H9 (cell line): ENCODE data around the gene LTF. TPM values are rescaled to one million over a fixed set of nuclear protein-coding genes. Genes with fewer than 3 reads are reported as not detected.
A peak's percentile ranks its signal among the peaks of the same experiment; 100 is the strongest.

Source experiments
- DNase-seq: peaks from one replicate; pipeline ENCODE4 v3.0.0-alpha.2; 2017
- H2AFZ ChIP-seq: one replicate; pipeline ENCODE4 v1.6.1; 2013; ENCODE audit warnings: mild to moderate bottlenecking, low read length, control low read depth, moderate library complexity
- H2AK5ac ChIP-seq: 2 replicates; pipeline ENCODE4 v1.6.1; 2013; ENCODE audit warnings: low read length, control low read depth, mixed read lengths; ENCODE audit not compliant: insufficient read length
- H2BK120ac ChIP-seq: one replicate; pipeline ENCODE4 v1.6.1; 2013; ENCODE audit warnings: low read depth, mild to moderate bottlenecking, low read length, control low read depth, inconsistent platforms; ENCODE audit not compliant: poor library complexity, severe bottlenecking
- H2BK12ac ChIP-seq: 2 replicates; pipeline ENCODE4 v1.6.1; 2013; ENCODE audit warnings: low read length, control low read depth, mixed read lengths, low read depth; ENCODE audit not compliant: insufficient read length
- H2BK15ac ChIP-seq: 2 replicates; pipeline ENCODE4 v1.6.1; 2013; ENCODE audit warnings: low read depth, low read length, control low read depth
- H2BK20ac ChIP-seq: one replicate; pipeline ENCODE4 v1.6.1; 2013; ENCODE audit warnings: low read depth, mild to moderate bottlenecking, low read length, control low read depth, inconsistent platforms; ENCODE audit not compliant: poor library complexity, severe bottlenecking
- H2BK5ac ChIP-seq: 2 replicates; pipeline ENCODE4 v1.6.1; 2013; ENCODE audit warnings: low read length, control low read depth, mixed read lengths; ENCODE audit not compliant: insufficient read length
- H3K14ac ChIP-seq: 2 replicates; pipeline ENCODE4 v1.6.1; 2013; ENCODE audit warnings: low read length, control low read depth; ENCODE audit not compliant: insufficient read depth
- H3K18ac ChIP-seq: 2 replicates; pipeline ENCODE4 v1.6.1; 2013; ENCODE audit warnings: low read depth, mild to moderate bottlenecking, mixed read lengths, low read length, control low read depth; ENCODE audit not compliant: insufficient read length
- H3K23ac ChIP-seq: 2 replicates; pipeline ENCODE4 v1.6.1; 2013; ENCODE audit warnings: low read length, control low read depth, mixed read lengths, low read depth; ENCODE audit not compliant: insufficient read length
- H3K23me2 ChIP-seq: 2 replicates; pipeline ENCODE4 v1.6.1; 2013; ENCODE audit warnings: low read depth, mild to moderate bottlenecking, mixed read lengths, low read length, control low read depth; ENCODE audit not compliant: insufficient read length, poor library complexity, severe bottlenecking
- H3K27ac ChIP-seq: 2 replicates; pipeline ENCODE4 v1.5.1; 2013; ENCODE audit warnings: low read length, control low read depth, mixed read lengths, low read depth; ENCODE audit not compliant: insufficient read length
- H3K27me3 ChIP-seq: 2 replicates; pipeline ENCODE4 v1.6.1; 2013; ENCODE audit warnings: low read length, control low read depth, inconsistent platforms; ENCODE audit not compliant: insufficient read depth
- H3K4ac ChIP-seq: 2 replicates; pipeline ENCODE4 v1.6.1; 2013; ENCODE audit warnings: low read depth, mild to moderate bottlenecking, control low read depth, inconsistent platforms, low read length, moderate library complexity
- H3K4me1 ChIP-seq: 2 replicates; pipeline ENCODE4 v1.6.1; 2013; ENCODE audit warnings: low read length, control low read depth, inconsistent platforms; ENCODE audit not compliant: insufficient read depth
- H3K4me2 ChIP-seq: 2 replicates; pipeline ENCODE4 v1.6.1; 2013; ENCODE audit warnings: low read length, control low read depth, mixed read lengths; ENCODE audit not compliant: insufficient read length, insufficient read depth
- H3K56ac ChIP-seq: 2 replicates; pipeline ENCODE4 v1.6.1; 2013; ENCODE audit warnings: low read depth, mild to moderate bottlenecking, mixed read lengths, low read length, control low read depth; ENCODE audit not compliant: insufficient read length
- H3K79me1 ChIP-seq: 2 replicates; pipeline ENCODE4 v1.6.1; 2013; ENCODE audit warnings: low read depth, mild to moderate bottlenecking, moderate library complexity, low read length, control low read depth, inconsistent platforms; ENCODE audit not compliant: insufficient read depth, poor library complexity, severe bottlenecking
- H3K79me2 ChIP-seq: 2 replicates; pipeline ENCODE4 v1.6.1; 2013; ENCODE audit warnings: low read length, control low read depth, inconsistent platforms; ENCODE audit not compliant: insufficient read depth
- H3K9ac ChIP-seq: 2 replicates; pipeline ENCODE4 v1.6.1; 2013; ENCODE audit warnings: low read length, control low read depth, mixed read lengths; ENCODE audit not compliant: insufficient read length; ENCODE audit errors: extremely low read depth
- H3K9me3 ChIP-seq: one replicate; pipeline ENCODE4 v1.6.1; 2013; ENCODE audit warnings: low read depth, low read length, inconsistent platforms; ENCODE audit not compliant: control insufficient read depth
- H3T11ph ChIP-seq: one replicate; pipeline ENCODE4 v1.6.1; 2013; ENCODE audit warnings: mild to moderate bottlenecking, low read length, control low read depth, inconsistent platforms
- H4K20me1 ChIP-seq: one replicate; pipeline ENCODE4 v1.6.1; 2013; ENCODE audit not compliant: control insufficient read depth, insufficient read length, insufficient read depth
- H4K5ac ChIP-seq: 2 replicates; pipeline ENCODE4 v1.6.1; 2013; ENCODE audit warnings: low read depth, mild to moderate bottlenecking, mixed read lengths, low read length, control low read depth; ENCODE audit not compliant: insufficient read length
- H4K8ac ChIP-seq: replicated peaks from 2 replicates; pipeline ENCODE4 v1.6.1; 2013; ENCODE audit warnings: low read length, control low read depth, mixed read lengths, low read depth; ENCODE audit not compliant: insufficient read length
- H4K91ac ChIP-seq: 2 replicates; pipeline ENCODE4 v1.6.1; 2013; ENCODE audit warnings: low read depth, mild to moderate bottlenecking, moderate library complexity, mixed read lengths, low read length, control low read depth; ENCODE audit not compliant: insufficient read length
- H3K27ac Mint-ChIP-seq, 3 experiments: 2 replicates in 2 of 3; 3 replicates in 1 of 3; pipeline ENCODE4 v1.8.0; 2020 to 2021; ENCODE audit warnings: mixed read lengths in 3 of 3, mild to moderate bottlenecking in 1 of 3, moderate library complexity in 1 of 3
- H3K27me3 Mint-ChIP-seq: 2 replicates; pipeline ENCODE4 v1.8.0; 2021; ENCODE audit warnings: low read depth, mild to moderate bottlenecking, moderate library complexity, mixed read lengths
- H3K36me3 Mint-ChIP-seq, 3 experiments: 2 replicates in 2 of 3; 3 replicates in 1 of 3; pipeline ENCODE4 v1.8.0; 2020 to 2021; ENCODE audit warnings: low read depth in 3 of 3, mixed read lengths in 3 of 3; ENCODE audit not compliant: insufficient read depth in 1 of 3
- H3K4me1 Mint-ChIP-seq, 2 experiments: 2 replicates each; pipeline ENCODE4 v1.8.0; 2020; ENCODE audit warnings: mixed read lengths in 2 of 2
- H3K4me3 Mint-ChIP-seq, 2 experiments: 2 replicates in 1 of 2; 3 replicates in 1 of 2; pipeline ENCODE4 v1.8.0; 2020 to 2021; ENCODE audit warnings: mild to moderate bottlenecking in 2 of 2, mixed read lengths in 2 of 2, moderate library complexity in 1 of 2
- H3K9me3 Mint-ChIP-seq, 2 experiments: 2 replicates in 1 of 2; 3 replicates in 1 of 2; pipeline ENCODE4 v1.8.0; 2020; ENCODE audit warnings: mild to moderate bottlenecking in 2 of 2, mixed read lengths in 2 of 2, moderate library complexity in 1 of 2
- WGBS: extraction: QIAGEN DNeasy Blood & Tissue Kit; methylation state at CpG from one replicate; pipeline ENCODE4 v1.1.7; 2013; ENCODE audit warnings: missing lambda C conversion rate, low lambda C conversion rate, mixed read lengths; ENCODE audit not compliant: insufficient read length; ENCODE audit errors: extremely low coverage; 5-methylcytosine and 5-hydroxymethylcytosine counted together
- total RNA-seq: library from RNA; stranded (reverse); gene quantifications from 2 replicates; pipeline ENCODE4 v1.2.1, GENCODE V29; 2021
- TF ChIP-seq, protein P1 (sequence below): fragments of 200-600 bp; sonication (generic); conservative IDR thresholded peaks from 3 replicates; pipeline ENCODE4 v1.8.0; 2021; ENCODE audit warnings: antibody characterized with exemption, mild to moderate bottlenecking

LTF gene
- total RNA-seq, 1 experiment from 2014 or later = not detected

DNA sequence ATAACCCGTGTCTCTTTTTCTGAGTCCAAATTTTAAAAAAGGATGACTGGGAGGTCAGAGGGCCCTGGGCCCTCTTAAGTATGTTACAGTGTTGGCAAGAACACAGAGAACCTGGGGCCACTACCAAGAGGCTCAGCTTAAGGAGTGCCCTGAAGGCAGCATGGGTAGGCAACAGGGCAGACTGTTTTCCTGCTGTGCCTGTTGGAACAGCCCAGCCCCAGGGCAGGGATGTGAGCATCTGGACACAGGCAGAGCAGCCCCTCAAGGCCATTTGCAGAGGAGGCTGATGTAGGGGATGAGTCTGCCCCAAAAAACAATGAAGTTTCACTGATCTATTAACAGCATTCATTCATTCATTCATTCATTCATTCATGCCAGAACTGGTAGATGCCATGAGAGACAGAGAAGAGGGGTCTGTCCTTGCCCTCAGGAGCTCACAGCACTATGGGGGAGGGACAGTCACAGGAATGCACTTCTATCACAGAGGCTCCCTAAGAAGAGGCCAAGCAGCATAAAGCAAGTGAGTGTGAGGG, 2.2 kb upstream of the LTF start:
- Histone ChIP-seq H4K8ac (no peak overlapping the region), H3K4me1 (no peaks in the 10 kb centered on the region), H4K5ac (no peak overlapping the region), H3K23ac (no peak overlapping the region), H3K23me2 (no peaks in the 10 kb centered on the region), H4K20me1 (no peaks in the 10 kb centered on the region), H3K4me2 (no peak overlapping the region), H3K14ac (no peak overlapping the region), H2AFZ (no peak overlapping the region), H2BK5ac (no peak overlapping the region), H3K56ac (no peak overlapping the region), H3T11ph (no peak overlapping the region), H4K91ac (no peak overlapping the region), H3K27me3 (no peaks in the 10 kb centered on the region; the same call in 1 of the 2 replicates), H3K9me3 (no peaks in the 10 kb centered on the region), H2BK120ac (no peak overlapping the region), H2BK20ac (no peak overlapping the region), H2BK12ac (no peak overlapping the region), H2AK5ac (no peak overlapping the region), H3K79me2 (no peaks in the 10 kb centered on the region), H3K18ac (no peak overlapping the region), H3K79me1 (no peaks in the 10 kb centered on the region), H2BK15ac (no peak overlapping the region), H3K27ac (no peak overlapping the region), H3K4ac (no peak overlapping the region), H3K9ac (no peak overlapping the region)
- TF ChIP-seq, protein P1, sequence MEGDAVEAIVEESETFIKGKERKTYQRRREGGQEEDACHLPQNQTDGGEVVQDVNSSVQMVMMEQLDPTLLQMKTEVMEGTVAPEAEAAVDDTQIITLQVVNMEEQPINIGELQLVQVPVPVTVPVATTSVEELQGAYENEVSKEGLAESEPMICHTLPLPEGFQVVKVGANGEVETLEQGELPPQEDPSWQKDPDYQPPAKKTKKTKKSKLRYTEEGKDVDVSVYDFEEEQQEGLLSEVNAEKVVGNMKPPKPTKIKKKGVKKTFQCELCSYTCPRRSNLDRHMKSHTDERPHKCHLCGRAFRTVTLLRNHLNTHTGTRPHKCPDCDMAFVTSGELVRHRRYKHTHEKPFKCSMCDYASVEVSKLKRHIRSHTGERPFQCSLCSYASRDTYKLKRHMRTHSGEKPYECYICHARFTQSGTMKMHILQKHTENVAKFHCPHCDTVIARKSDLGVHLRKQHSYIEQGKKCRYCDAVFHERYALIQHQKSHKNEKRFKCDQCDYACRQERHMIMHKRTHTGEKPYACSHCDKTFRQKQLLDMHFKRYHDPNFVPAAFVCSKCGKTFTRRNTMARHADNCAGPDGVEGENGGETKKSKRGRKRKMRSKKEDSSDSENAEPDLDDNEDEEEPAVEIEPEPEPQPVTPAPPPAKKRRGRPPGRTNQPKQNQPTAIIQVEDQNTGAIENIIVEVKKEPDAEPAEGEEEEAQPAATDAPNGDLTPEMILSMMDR = no peak
- no CpG with 5 or more reads among the region's 1 CpG for WGBS
- peak; percentile 17 for DNase-seq
- Mint-ChIP-seq H3K27me3 (peaks cover 16% of the 10 kb centered on the region), H3K27ac (no peak overlapping the region), H3K4me3 (no peak overlapping the region), H3K4me1 (peaks cover 0 to 4% of the 10 kb centered on the region in 2 experiments; a peak in 2 of 4 replicates), H3K9me3 (no peaks in the 10 kb centered on the region), H3K36me3 (no peaks in the 10 kb centered on the region)
